Mesothelial cell of epicardium (in vitro differentiated cells): Measurements from ENCODE around the gene SFXN1. TPM values are rescaled to one million over a fixed set of nuclear protein-coding genes. Genes with fewer than 3 reads are reported as not detected.
A peak's percentile ranks its signal among the peaks of the same experiment; 100 is the strongest.
"Not testable (repeated sequence)": the region's sequence is repeated elsewhere in the genome, so short reads cannot be mapped to it uniquely, and the experiment has no call there.

Source experiments
- DNase-seq, 2 experiments: peaks; one replicate each; pipeline ENCODE4 v3.0.0; 2021; ENCODE audit warnings: low spot score in 2 of 2; ENCODE audit not compliant: unreplicated experiment in 2 of 2
- H3K27ac Mint-ChIP-seq: 2 replicates; pipeline ENCODE4 v1.8.0; 2021; ENCODE audit warnings: mixed read lengths
- H3K27me3 Mint-ChIP-seq: 2 replicates; pipeline ENCODE4 v1.8.0; 2021; ENCODE audit warnings: low read depth, mixed read lengths
- H3K36me3 Mint-ChIP-seq: 2 replicates; pipeline ENCODE4 v1.8.0; 2021; ENCODE audit warnings: mixed read lengths
- H3K4me1 Mint-ChIP-seq: 2 replicates; pipeline ENCODE4 v1.8.0; 2021; ENCODE audit warnings: mixed read lengths
- H3K4me3 Mint-ChIP-seq: 2 replicates; pipeline ENCODE4 v1.8.0; 2021; ENCODE audit warnings: mild to moderate bottlenecking, moderate library complexity, mixed read lengths
- H3K9me3 Mint-ChIP-seq: 2 replicates; pipeline ENCODE4 v1.8.0; 2021; ENCODE audit warnings: mixed read lengths
- CTCF ChIP-seq: fragments of 200-600 bp; sonication (generic); IDR thresholded peaks from one replicate; pipeline ENCODE4 v1.5.0; 2021; ENCODE audit warnings: antibody characterized with exemption; ENCODE audit not compliant: unreplicated experiment
- total RNA-seq: library from RNA; stranded (reverse); gene quantifications from 3 replicates; pipeline ENCODE4 v1.2.1, GENCODE V29; 2021

Gene SFXN1
- total RNA-seq, 1 donor from 2014 or later: 94.3 TPM

- Mint-ChIP-seq H3K27ac (no peak overlapping the region), H3K27me3 (no peaks in the 10 kb centered on the region), H3K4me1 (no peaks in the 10 kb centered on the region), H3K4me3 (no peak overlapping the region), H3K9me3 (no peaks in the 10 kb centered on the region), H3K36me3 (peaks cover 23% of the 10 kb centered on the region)
- TF ChIP-seq CTCF: no peak
- DNase-seq: no peak
These were observed 48.3 kb downstream of the SFXN1 start for GRCh38 chr5:175526691-175527090.

DNA sequence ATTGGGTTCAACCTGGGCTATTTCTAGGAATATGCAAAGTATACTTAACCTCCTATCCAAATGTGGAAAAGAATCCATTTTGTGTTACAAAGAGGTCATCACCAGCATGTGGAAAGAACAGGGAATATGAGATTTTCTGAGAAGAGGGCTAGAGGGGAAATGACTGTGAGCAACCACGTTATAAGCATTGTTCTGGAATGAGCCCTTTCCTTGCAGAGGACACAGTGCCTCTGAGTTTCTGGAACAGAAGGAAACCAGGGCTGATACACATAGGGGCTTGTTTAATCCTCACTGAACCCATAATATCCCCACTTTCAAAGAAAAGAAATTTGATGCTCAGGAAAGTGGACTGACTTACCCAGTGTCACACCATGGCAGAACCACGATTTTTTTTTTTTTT lies 53.0 kb downstream of the SFXN1 start:
- H3K27ac Mint-ChIP-seq: no peak overlapping the region

DNA sequence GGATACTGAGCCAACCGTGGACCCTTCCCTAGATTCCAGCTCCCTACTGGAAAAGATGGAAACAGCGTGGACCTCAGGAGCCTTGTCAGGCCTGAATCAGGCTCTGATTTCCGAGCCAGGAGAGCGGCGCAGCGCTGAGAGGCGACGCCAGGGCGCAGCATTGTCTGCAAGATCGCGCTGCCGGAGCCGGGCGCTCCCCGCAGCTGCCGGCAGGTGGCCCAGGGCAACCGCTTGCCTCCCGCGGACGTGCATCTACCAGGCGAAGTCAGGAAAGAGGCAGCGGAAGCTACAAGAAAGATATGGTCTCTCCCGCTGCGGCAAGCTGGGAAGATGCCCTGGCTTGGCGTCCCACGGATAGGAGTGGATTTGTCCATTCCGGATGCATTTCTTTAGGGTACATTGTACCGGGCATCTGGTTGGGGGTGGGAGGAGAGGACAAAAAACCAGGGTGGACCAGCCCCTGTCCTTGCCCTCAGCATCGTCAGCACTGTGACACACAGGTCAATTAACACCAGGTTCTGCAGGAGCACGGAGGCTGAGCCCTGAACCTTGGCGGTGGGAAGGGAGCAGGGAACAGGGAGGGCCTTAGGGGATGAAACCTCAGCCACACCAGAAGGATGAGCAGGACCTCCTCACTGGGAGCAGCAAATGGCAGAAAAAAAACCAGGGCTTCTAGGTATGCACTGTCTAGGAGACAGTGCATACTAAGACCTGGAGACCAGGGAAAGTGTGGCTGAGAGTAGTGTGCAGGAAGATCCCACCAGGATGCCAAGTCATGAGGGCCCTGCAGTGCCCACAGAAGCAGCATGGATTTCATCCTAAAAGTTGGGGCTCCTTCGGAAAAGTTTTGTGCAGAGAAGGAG lies 55.9 kb downstream of the SFXN1 start:
- Mint-ChIP-seq H3K4me3 (peak overlapping the region; percentile 28), H3K36me3 (no peaks in the 10 kb centered on the region), H3K4me1 (peaks cover 5% of the 10 kb centered on the region), H3K27ac (no peak overlapping the region), H3K9me3 (no peaks in the 10 kb centered on the region), H3K27me3 (peaks cover 22% of the 10 kb centered on the region)
- TF ChIP-seq CTCF: peak; percentile 90
- DNase-seq: peak; percentile 77 to 86

More for the DNA sequence above, 53.0 kb downstream of the SFXN1 start:
- Mint-ChIP-seq H3K4me3 (no peak overlapping the region), H3K9me3 (no peaks in the 10 kb centered on the region), H3K4me1 (peaks cover 5% of the 10 kb centered on the region), H3K36me3 (peaks cover 2% of the 10 kb centered on the region), H3K27me3 (peaks cover 13% of the 10 kb centered on the region)
- no peak for DNase-seq
- no peak for TF ChIP-seq CTCF

- DNase-seq, H3K9me3 Mint-ChIP-seq, H3K36me3 Mint-ChIP-seq, H3K4me1 Mint-ChIP-seq, H3K4me3 Mint-ChIP-seq, H3K27ac Mint-ChIP-seq: not testable (repeated sequence)
- peaks cover 22% of the 10 kb centered on the region for H3K27me3 Mint-ChIP-seq
These were observed 57.0 kb downstream of the SFXN1 start for GRCh38 chr5:175535331-175535730.

DNA sequence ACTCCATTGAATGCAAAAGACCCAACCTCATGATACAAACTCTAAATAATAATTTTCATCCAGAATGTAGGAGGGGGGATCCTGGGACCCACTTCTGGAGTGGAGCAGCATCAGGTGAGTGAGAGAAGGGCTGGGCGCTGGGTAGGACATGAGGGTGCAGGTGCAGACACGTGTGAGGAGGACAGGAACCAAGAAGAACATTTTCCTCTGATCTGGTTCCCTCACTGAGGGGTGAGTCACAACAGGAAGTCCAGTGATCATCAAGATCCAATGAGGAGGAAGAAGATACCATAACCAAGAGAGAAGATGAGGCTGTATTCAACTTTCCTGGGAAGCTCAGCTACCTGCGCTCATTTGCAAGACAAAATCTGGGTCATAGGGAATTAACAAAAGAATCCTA lies 57.4 kb downstream of the SFXN1 start:
- DNase-seq: no peak
- Mint-ChIP-seq H3K27ac (no peak overlapping the region), H3K4me1 (peaks cover 5% of the 10 kb centered on the region), H3K27me3 (peaks cover 22% of the 10 kb centered on the region), H3K36me3 (no peaks in the 10 kb centered on the region), H3K9me3 (no peaks in the 10 kb centered on the region), H3K4me3 (no peak overlapping the region)
- no peak for TF ChIP-seq CTCF

GRCh38 chr5:175538576-175538975 lies 60.2 kb downstream of the SFXN1 start:
- Mint-ChIP-seq H3K4me3 (no peak overlapping the region), H3K27me3 (peaks cover 22% of the 10 kb centered on the region), H3K36me3 (no peaks in the 10 kb centered on the region), H3K27ac (no peak overlapping the region), H3K4me1 (peaks cover 5% of the 10 kb centered on the region), H3K9me3 (no peaks in the 10 kb centered on the region)
- TF ChIP-seq CTCF: no peak
- DNase-seq: no peak
